PC-3 (cell line): ENCODE measurements around the gene SYCP2L. TPM values are rescaled to one million over a fixed set of nuclear protein-coding genes. Genes with fewer than 3 reads are reported as not detected.

ENCODE experiments used
- ATAC-seq: fragments of 200-7000 bp; cut with Tn5 transposase; 2 replicates; pipeline ENCODE4 v1.9.1; 2020; ENCODE audit warnings: mild to moderate bottlenecking, moderate library complexity
- BruUV-seq: library from RNA; stranded (reverse); fragments of 400-500 nt; replicated peaks from 2 replicates; lab custom pipeline; 2021; lab: Mats Ljungman, UMichigan
- CTCF ChIA-PET: fragments of 300-600 bp; sonication (Branson Sonifier 250); formaldehyde crosslinking; loops from one replicate; lab custom pipeline; 2022; ENCODE audit warnings: antibody characterized with exemption; lab: Charles Lee
- POLR2A ChIA-PET: fragments of 300-600 bp; sonication (Branson Sonifier 250); formaldehyde crosslinking; loops from one replicate; lab custom pipeline; 2022; ENCODE audit warnings: antibody characterized with exemption; ENCODE audit not compliant: unreplicated experiment; lab: Charles Lee
- DNase-seq: peaks from one replicate; pipeline ENCODE4 v3.0.0-alpha.2; 2015
- H2AFZ ChIP-seq: fragments of 300-600 bp; sonication (generic); 2 replicates; pipeline ENCODE4 v1.6.0; 2016; ENCODE audit warnings: antibody characterized with exemption, low read length
- H3F3A ChIP-seq: fragments of 300-600 bp; sonication (generic); one replicate; pipeline ENCODE4 v1.6.0; 2017; ENCODE audit warnings: antibody characterized with exemption, low read length, control low read depth, mild to moderate bottlenecking; ENCODE audit not compliant: unreplicated experiment
- H3K27ac ChIP-seq: fragments of 300-600 bp; sonication (generic); 2 replicates; pipeline ENCODE4 v1.5.1; 2016; ENCODE audit warnings: mild to moderate bottlenecking, low read length
- H3K27me3 ChIP-seq: fragments of 300-600 bp; sonication (generic); 2 replicates; pipeline ENCODE4 v1.6.1; 2016; ENCODE audit warnings: low read length, mixed read lengths
- H3K36me3 ChIP-seq: fragments of 300-600 bp; sonication (generic); 2 replicates; pipeline ENCODE4 v1.6.1; 2016; ENCODE audit warnings: low read depth, mixed run types, low read length, mixed read lengths
- H3K4me1 ChIP-seq: fragments of 300-600 bp; sonication (generic); 2 replicates; pipeline ENCODE4 v1.5.1; 2016; ENCODE audit warnings: low read length; ENCODE audit not compliant: insufficient read depth
- H3K4me2 ChIP-seq: fragments of 300-600 bp; sonication (generic); 2 replicates; pipeline ENCODE4 v1.6.0; 2016; ENCODE audit warnings: low read length
- H3K4me3 ChIP-seq: fragments of 300-600 bp; sonication (generic); 2 replicates; pipeline ENCODE4 v1.5.1; 2016; ENCODE audit warnings: mild to moderate bottlenecking, low read length, mixed read lengths
- H3K79me2 ChIP-seq: fragments of 300-600 bp; sonication (generic); 2 replicates; pipeline ENCODE4 v1.6.1; 2017; ENCODE audit warnings: low read length, mixed read lengths
- H3K9ac ChIP-seq: fragments of 300-600 bp; sonication (generic); 2 replicates; pipeline ENCODE4 v1.6.0; 2016; ENCODE audit warnings: mild to moderate bottlenecking, low read length
- H3K9me2 ChIP-seq: fragments of 300-600 bp; sonication (generic); replicated peaks from 2 replicates; pipeline ENCODE4 v1.6.1; 2016; ENCODE audit warnings: mixed run types, low read length, mixed read lengths
- H3K9me3 ChIP-seq: fragments of 300-600 bp; sonication (generic); 2 replicates; pipeline ENCODE4 v1.6.1; 2016; ENCODE audit warnings: low read length, mixed read lengths
- H4K20me1 ChIP-seq: fragments of 300-600 bp; sonication (generic); 2 replicates; pipeline ENCODE4 v1.6.1; 2016; ENCODE audit warnings: low read length, mixed read lengths
- CTCF ChIP-seq: fragments of 300-600 bp; sonication (generic); conservative IDR thresholded peaks from 2 replicates; pipeline ENCODE4 v1.5.1; 2017; ENCODE audit warnings: antibody characterized with exemption, low read depth, mild to moderate bottlenecking, low read length
- EZH2 ChIP-seq: fragments of 300-600 bp; sonication (generic); IDR thresholded peaks from one replicate; pipeline ENCODE4 v1.6.1; 2017; ENCODE audit warnings: antibody characterized with exemption, mild to moderate bottlenecking, low read length; ENCODE audit not compliant: unreplicated experiment
- EZH2phosphoT487 ChIP-seq: fragments of 300-600 bp; sonication (generic); IDR thresholded peaks from 2 replicates; pipeline ENCODE4 v1.6.1; 2018; ENCODE audit warnings: mild to moderate bottlenecking, antibody characterized with exemption, low read length, borderline replicate concordance
- intact Hi-C: fragments of 100-400 bp; cut with micrococcal nuclease; formaldehyde crosslinking; loops from 2 replicates; pipeline ENCODE4 v1.9.0; 2023
- total RNA-seq: library from RNA; depleted of rRNA; stranded (reverse); fragments of >200 nt; gene quantifications from 2 replicates; pipeline ENCODE4 v1.2.3, GENCODE V29; 2014

The SYCP2L gene
- total RNA-seq, 1 experiment from 2014 or later = 0.07 TPM

DNA sequence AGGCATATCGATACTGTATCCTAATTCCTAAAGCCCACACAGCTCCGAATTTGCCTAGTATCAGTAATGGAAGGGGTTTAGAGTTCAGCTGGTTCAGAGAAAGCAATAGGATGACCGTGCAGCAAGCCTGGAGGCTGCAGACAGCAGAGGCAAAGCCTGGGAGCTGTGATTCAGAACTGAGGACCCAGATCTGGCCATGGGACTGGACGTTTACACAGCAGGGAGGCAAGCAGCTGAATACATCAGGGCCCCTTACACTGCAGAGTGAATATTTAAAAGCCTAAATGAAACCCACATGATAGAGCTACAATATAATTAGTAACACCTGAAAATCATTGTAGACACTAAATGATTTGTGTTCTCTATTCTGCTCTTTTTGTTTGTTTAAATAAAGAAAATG is 119.2 kb downstream of the SYCP2L start:
- H2AFZ ChIP-seq = no peak overlapping the region
- intact Hi-C loops = no loop called here
- POLR2A ChIA-PET = no interaction called here
- H3K4me3 ChIP-seq = no peak overlapping the region
- no peaks in the 10 kb centered on the region for H3K9me3 ChIP-seq
- H3K27me3 ChIP-seq = no peaks in the 10 kb centered on the region
- no peaks in the 10 kb centered on the region for H3K79me2 ChIP-seq
- ATAC-seq (no peak), DNase-seq (no peak)
- H3K9me2 ChIP-seq = no peaks in the 10 kb centered on the region
- BruUV-seq = no TSS peak
- H3K9ac ChIP-seq = no peak overlapping the region
- no peak overlapping the region for H3K27ac ChIP-seq
- peaks cover 31% of the 10 kb centered on the region for H3K4me1 ChIP-seq
- CTCF ChIA-PET = no interaction called here
- H3K4me2 ChIP-seq = no peak overlapping the region
- TF ChIP-seq EZH2 = no peak
- TF ChIP-seq EZH2phosphoT487 = no peak
- TF ChIP-seq CTCF = no peak
- H4K20me1 ChIP-seq = no peaks in the 10 kb centered on the region
- peaks cover 5% of the 10 kb centered on the region for H3F3A ChIP-seq
- H3K36me3 ChIP-seq = no peaks in the 10 kb centered on the region

GRCh38 chr6:11007715-11008608 is 121.1 kb downstream of the SYCP2L start:
- peak overlapping the region; percentile 46 for H3K4me2 ChIP-seq
- peaks cover 42% of the 10 kb centered on the region for H3K4me1 ChIP-seq
- no peaks in the 10 kb centered on the region for H3K9me2 ChIP-seq
- peaks cover 5% of the 10 kb centered on the region for H3F3A ChIP-seq
- no TSS peak for BruUV-seq
- H3K79me2 ChIP-seq = no peaks in the 10 kb centered on the region
- POLR2A ChIA-PET = interaction anchor here (0.6 kb wide), 1 partner anchor 763 kb away, joined by 3 read pairs; no protein-coding TSS in a partner anchor
- no peak for TF ChIP-seq EZH2
- no peak for TF ChIP-seq EZH2phosphoT487
- TF ChIP-seq CTCF = no peak
- H4K20me1 ChIP-seq = no peaks in the 10 kb centered on the region
- H3K36me3 ChIP-seq = no peaks in the 10 kb centered on the region
- ATAC-seq (peak; percentile 77), DNase-seq (peak; percentile 79)
- H3K4me3 ChIP-seq = peak overlapping the region; percentile 11; the same call in 1 of the 2 replicates
- CTCF ChIA-PET = interaction anchor here (1.0 kb wide), 1 partner anchor 46 kb away, joined by 5 read pairs; no protein-coding TSS in a partner anchor
- 0 out of 2 replicates have a peak overlapping the region, but pooled peaks have one; percentile 4 for H2AFZ ChIP-seq
- peak overlapping the region; percentile 76 for H3K27ac ChIP-seq
- H3K9ac ChIP-seq = no peak overlapping the region
- H3K9me3 ChIP-seq = no peaks in the 10 kb centered on the region
- intact Hi-C loops = loop anchor here (1.0 to 2.0 kb wide), 2 partner anchors 26 to 55 kb away; no protein-coding TSS in a partner anchor
- no peaks in the 10 kb centered on the region for H3K27me3 ChIP-seq
